NOMO-1 (cell line): ENCODE measurements around the gene MARVELD3.
A peak's percentile ranks its signal among the peaks of the same experiment; 100 is the strongest.
"Not testable (repeated sequence)": the region's sequence is repeated elsewhere in the genome, so short reads cannot be mapped to it uniquely, and the experiment has no call there.

Experiments used
- DNase-seq, 2 experiments: peaks; one replicate each; lab custom pipeline; 2025; ENCODE audit not compliant: unreplicated experiment in 2 of 2; lab: John Stamatoyannopoulos, UW

Gene MARVELD3, protein sequence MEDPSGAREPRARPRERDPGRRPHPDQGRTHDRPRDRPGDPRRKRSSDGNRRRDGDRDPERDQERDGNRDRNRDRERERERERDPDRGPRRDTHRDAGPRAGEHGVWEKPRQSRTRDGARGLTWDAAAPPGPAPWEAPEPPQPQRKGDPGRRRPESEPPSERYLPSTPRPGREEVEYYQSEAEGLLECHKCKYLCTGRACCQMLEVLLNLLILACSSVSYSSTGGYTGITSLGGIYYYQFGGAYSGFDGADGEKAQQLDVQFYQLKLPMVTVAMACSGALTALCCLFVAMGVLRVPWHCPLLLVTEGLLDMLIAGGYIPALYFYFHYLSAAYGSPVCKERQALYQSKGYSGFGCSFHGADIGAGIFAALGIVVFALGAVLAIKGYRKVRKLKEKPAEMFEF

DNA sequence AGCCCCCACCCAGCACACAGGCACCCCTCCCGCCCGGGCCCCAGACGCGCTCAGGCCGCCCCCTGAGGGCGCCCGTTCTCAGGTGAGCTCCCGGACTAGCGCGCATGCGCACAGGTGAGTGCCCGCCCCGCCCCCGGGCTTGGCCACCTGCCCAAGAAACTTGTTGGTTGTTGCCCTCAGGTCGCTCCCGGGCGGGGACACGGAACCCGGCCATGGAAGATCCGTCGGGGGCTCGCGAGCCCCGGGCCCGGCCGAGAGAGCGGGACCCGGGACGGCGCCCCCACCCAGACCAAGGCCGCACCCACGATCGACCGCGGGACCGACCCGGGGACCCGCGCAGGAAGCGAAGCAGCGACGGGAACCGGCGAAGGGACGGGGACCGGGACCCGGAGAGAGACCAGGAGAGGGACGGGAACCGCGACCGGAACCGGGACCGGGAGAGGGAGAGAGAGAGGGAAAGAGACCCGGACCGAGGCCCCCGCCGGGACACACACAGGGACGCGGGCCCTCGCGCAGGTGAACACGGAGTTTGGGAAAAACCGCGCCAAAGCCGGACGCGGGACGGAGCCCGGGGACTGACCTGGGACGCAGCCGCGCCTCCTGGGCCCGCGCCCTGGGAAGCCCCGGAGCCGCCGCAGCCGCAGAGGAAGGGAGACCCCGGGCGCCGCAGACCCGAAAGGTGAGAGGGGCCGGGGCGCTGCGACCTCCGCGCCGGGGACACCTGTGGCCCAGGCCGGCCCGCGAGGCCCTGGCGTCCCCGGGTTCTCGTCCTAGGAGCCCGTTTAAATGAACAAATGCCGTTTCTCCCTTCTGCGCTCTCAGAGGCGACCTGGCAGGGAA is at the start of gene MARVELD3:
Gene MARVELD3, plus strand, starts transcription at position 167 of the 840 bp plus-strand sequence. Its CDS starts 46 bp downstream, at position 213.
- no peak for DNase-seq

DNA sequence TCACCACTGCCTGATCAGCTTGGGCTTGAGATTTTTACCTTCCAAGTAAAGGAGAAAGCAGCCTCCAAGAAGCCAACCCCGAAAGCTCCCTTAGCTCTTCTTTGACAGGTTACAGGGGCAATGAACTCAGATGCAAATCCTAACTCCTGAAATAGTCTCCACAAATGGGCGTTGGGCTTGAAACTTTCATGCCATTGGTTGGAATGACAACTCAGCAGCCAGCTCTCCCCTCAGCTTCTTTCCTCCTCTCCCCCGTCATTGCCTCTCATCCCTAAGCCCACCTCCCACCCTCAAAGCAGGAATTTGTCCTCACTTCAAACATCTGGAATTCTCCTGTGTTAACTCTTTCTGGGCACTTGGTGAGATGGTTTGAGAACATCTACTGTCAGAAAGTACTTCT is 49.0 kb upstream of the MARVELD3 start, which contains the start of gene TAT:
Gene TAT, minus strand, starts transcription at position 122 of the 400 bp plus-strand sequence. CDS start 677 bp downstream, outside the sequence.
- DNase-seq: no peak

DNA sequence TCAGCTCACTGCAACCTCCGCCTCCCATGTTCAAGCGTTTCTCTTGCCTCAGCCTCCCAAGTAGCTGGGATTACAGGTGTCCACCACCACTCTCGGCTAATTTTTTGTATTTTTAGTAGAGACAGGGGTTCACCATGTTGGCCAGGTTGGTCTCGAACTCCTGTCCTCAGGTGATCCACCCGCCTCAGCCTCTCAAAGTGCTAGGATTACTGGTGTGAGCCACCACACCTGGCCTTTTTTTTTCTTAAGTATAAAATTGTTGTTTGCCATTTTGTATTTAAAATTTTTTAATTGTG is 43.5 kb upstream of the MARVELD3 start:
- not testable (repeated sequence) for DNase-seq

DNA sequence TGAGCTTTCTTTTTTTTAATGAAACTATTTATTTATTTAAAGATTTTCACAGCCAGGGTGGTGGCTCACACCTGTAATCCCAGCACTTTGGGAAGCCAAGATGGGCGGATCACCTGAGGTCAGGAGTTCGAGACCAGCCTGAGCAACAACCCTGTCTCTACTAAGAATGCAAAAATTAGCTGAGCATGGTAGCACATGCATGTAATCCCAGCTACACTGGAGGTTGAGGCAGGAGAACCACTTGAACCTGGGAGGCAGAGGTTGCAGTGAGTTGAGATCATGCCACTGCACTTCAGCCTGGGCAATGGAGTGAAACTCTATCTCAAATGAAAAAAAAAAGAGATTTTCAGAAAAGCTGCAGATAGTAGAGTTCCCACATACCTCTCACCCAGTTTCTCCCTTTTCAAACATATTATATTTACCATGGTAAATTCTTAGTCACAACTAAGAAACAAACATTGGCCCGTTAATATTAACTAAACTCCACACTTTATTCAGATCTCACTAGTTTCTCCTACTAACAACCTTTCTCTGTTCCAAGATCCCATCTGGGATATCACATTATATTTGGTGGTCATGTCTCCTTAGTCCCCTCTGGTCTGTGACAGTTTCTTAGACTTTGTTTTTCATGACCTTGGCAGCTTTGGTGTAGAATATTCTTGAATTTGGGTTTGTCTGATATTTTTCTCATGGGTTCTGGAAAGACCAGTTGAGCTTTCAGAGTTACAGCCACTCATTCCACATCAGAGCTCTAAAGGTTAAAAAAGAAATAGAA is 41.3 kb upstream of the MARVELD3 start:
- DNase-seq: no peak

DNA sequence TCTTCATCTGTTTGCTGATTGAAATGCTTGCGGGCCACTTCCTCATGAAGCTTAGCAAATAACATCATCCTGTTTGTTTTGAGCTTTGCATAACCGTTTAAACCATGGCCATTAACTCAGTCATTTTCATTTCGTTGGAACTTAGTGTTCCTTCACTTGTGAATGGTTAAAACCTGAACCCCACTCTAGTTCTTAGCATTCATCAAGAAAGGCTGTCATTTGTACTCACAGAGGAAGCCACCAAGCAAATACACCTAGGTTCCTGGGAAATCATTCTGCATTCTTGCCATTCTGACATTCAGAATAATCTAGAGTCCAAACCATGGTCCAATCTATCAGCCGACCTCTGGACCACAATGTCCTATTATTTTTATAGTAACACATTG is 40.7 kb upstream of the MARVELD3 start:
- no peak for DNase-seq

DNA sequence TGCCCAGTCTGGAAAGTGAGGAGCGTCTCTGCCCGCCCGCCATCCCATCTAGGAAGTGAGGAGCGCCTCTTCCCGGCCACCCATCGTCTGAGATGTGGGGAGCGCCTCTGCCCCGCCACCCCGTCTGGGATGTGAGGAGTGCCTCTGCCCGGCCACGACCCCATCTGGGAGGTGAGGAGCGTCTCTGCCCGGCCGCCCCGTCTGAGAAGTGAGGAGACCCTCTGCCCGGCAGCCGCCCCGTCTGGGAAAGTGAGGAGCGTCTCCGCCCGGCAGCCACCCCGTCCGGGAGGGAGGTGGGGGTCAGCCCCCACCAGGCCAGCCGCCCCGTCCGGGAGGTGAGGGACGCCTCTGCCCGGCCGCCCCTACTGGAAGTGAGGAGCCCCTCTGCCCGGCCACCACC is 36.6 kb upstream of the MARVELD3 start:
- not testable (repeated sequence) for DNase-seq

DNA sequence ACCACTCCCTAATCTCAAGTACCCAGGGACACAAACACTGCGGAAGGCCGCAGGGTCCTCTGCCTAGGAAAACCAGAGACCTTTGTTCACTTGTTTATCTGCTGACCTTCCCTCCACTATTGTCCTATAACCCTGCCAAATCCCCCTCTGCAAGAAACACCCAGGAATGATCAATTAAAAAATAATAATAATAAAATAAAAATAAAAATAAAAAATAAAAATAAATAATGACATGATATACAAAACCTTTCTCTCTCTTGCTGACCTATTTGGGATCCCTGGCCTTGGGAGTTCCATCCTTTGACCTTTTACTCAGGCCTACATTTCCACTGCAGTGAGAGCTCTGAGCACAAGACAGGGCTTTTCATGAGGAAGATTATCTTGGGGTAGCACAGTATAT is 35.9 kb upstream of the MARVELD3 start:
- not testable (repeated sequence) for DNase-seq

DNA sequence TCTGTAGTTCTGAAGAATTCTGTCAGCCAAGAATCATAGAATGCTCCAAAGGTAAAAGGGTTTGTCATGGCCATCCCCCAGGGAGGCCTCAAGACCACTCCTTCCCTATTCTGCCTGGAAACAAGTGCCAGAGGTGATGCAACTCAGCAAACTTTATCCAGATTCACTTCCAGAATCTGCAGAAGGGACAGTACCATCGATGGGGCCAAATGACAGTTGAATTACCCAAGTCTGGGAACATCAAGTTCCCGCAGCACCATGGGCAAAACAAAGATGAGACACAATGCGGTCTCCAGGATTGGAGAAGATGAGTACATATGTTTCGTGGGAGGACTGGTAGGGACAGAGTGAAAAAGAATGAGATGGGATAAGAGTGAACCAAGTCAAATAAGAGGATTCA is 35.4 kb upstream of the MARVELD3 start:
- no peak for DNase-seq

DNA sequence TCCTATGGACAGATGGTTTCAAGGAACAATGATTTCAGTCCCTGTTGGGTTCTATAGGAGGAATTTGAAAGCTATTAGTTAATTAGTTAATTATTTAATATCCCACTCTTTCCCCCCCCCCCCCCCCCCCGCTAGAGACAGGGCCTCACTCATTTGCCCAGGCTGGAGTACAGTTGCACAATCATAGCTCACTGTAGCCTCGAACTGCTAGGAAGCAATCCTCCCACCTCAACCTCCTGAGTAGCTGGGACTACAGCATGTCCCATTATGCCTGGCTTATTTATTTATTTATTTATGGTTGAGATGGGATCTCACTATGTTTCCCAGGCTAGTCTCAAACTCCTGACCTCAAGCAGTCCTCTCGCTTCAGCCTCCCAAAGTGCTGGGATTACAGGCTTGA is 34.1 kb upstream of the MARVELD3 start:
- no peak for DNase-seq

DNA sequence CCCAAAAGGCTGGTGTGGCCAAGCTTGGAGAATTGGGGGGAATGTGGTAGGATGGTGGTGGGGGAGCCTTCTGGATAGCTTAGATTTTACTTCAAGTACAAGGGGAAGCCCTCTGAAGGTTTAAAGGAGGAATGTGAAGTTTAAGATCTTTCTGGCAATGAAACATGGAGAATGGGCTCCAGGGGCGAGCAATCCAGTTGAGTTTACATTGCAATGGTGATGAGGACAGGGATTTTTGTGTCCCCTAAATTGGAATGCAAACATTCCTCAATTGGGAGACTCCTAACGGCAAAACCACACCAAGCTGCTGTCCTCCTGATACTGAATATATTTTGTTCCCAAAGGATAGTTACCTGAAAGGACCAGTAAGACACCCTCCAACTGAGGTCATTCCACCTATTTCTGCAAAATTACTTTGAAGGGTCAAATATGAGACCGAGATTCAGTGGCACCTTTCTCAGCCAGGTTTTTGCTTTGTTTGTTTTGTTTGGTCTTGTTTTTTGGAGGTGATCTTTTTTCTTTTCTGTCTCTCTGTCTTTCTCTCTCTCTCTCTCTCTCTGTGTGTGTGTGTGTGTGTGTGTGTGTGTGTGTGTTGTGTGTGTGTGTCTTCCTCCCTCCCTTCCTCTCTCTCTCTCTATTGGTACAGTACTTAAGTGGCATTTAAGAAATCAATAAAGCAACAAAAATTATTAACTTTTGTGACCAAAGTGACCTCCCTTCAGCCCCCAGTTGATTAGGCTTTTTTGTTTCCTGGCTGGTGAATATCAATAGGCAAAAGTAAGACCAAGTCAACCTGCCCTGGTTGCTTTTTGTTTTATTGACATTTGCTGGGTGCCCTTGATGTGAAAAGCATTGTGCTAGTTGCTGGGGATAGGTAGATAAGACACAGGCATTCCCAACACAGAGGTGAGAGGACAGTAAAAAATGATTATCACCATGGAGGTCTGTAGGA is 32.7 kb upstream of the MARVELD3 start:
- DNase-seq: no peak

DNA sequence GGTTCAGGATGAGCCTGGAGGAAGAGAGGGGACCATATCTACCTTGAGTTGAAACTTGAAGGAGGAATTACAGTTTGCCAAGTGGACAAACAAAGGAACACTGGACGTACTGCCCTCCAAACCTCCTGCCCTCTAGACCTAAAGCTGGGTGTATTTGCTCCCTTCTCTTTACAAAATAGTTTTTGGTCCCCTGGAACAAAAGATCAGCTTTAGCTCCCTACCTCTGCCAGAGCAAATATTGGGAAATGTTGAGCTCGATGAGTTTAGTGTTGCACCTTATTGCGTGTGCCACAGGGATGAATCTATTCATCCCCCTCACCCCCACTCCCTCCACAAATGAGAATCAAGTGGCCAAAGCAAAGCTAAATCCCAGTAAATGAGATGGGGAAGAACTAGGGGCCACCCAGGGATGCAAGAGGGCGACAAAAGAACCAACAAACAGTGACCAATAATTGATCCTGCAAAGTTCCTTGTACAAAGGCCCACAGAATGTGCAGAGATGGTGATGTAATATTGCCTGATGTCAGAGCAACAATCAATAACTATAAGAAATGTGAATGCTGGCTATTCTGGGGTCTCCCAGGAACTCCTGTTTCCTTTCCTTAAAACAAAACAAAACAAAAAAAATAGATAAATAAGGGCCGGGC is 31.9 kb upstream of the MARVELD3 start:
- no peak for DNase-seq

DNA sequence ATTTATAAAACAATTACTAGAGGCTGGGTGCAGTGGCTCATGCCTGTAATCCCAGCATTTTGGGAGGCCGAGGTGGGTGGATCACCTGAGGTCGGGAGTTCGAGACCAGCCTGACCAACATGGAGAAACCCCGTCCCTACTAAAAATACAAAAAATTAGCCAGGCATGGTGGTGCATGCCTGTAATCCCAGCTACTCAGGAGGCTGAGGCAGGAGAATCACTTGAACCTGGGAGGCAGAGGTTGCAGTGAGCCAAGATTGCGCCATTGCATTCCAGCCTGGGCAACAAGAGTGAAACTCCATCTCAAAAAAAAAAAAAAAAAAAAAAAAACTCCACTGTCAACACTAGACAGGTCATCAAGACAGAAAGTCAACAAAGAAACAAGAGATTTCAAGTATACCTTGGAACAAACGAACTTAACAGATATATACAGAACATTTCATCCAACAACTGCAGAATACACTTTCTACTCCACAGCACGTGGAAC is 30.6 kb upstream of the MARVELD3 start:
- DNase-seq: not testable (repeated sequence)

DNA sequence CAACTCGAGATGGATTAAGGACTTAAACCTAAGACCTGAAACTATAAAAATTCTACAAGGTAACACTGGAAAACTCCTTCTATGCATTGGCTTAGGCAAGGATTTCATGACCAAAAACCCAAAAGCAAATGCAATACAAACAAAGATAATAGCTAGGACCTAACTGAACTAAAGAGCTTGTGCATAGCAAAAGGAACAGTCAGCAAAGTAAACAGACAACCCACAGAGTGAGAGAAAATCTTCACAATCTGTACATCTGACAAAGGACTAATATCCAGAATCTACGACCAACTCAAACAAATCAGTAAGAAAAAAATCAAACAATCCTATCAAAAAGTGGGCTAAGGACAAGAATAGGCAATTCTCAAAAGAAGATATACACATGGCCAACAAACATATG is 27.6 kb upstream of the MARVELD3 start:
- DNase-seq: not testable (repeated sequence)

DNA sequence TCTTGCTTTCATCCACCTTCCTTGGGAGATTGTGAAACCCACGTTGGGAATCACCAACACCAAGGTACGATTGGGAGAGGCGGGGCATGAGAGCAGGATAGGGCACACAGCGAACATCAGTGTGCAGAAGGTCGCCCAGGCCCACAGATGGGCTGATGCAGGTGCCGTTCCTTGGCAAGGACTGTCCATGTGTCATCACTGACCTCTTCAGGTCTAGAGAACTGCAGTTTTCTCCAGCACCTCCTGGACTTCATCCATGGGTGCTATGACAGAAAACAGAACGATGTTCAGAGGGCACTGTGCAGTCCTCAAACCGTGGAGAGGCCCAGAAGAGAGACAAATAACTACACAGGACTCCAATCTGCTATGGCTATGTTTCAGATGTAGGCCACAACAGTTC is 25.2 kb upstream of the MARVELD3 start:
- DNase-seq: no peak

DNA sequence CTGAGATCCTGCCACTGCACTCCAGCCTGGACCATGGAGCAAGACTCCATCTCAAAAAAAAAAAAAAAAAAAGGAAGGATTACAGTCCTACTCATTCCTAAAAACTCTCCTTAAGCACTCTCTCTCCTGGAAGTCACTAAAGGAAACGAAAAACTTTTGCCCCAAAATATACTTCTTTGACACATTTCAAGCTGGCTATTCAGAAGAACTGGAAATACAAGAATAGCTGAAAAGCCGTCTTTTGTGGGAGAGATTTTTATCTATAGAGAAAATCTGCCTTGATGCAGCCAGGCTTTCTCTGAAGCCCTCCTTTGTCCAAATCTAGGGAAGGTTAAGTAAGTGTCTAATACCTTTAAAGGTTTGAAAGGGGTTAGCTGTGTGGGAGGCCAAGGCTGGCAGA is 16.9 kb upstream of the MARVELD3 start:
- DNase-seq: no peak

DNA sequence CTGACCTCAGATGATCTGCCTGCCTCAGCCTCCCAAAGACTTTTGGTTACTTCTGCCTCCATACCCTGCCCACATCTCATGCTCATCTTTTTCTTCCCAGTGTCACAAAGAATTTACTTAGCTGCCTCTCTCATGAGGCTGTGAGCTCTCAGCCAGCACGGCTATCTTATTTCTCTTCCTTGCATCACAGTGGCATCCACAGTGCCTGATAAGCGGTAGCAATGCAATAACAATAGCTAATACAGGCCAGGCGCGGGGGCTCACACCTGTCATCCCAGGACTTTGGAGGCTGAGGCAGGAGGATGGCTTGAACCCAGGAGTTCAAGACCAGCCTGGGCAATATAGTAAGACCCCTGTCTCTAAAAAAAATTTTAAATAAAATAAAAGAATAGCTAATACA is 15.5 kb upstream of the MARVELD3 start:
- no peak for DNase-seq

DNA sequence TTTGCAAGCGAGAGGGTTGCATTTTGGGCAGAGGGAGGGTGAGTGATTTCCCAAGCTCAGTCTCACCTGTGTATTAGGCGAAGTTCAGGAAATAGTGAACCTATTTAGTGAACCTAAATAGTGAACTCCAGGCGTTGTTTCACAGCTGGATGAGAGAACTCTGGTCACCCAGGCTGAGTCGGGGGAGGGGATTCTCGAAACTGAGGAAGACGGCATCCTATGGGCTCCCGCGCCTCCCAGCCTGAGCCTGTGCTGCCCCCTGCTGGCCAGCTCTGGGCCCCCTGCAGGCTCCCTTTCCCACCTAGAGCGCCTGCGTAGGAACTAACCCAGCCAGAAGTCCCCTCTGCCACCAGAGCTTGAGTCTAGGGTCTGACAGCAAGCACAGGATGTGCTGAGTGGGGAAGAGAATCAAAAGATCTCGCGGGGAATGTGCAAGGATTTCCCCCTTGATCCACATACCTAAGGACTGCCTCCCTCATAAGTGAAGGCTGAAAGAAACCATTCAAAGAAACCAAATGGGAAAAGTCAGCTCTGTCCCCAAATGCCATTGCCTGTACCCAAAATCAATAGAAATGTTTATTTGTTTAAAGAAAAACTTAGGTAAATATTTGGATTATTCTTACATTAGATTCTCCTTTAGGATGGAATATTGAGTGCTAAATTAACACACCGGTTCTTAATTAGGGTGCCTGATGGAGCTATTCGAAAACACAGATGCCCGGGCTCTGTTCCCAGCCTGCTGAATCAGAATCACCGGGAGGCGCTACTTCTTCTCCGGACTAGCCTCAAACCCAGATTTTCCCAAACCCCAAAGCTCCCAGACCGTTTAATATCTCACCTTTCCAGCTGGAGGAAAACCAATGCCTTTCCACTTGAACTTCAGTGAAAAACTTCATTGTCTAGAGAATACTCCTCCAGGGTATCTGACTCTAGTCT is 14.8 kb upstream of the MARVELD3 start:
- peak; percentile 38 for DNase-seq

DNA sequence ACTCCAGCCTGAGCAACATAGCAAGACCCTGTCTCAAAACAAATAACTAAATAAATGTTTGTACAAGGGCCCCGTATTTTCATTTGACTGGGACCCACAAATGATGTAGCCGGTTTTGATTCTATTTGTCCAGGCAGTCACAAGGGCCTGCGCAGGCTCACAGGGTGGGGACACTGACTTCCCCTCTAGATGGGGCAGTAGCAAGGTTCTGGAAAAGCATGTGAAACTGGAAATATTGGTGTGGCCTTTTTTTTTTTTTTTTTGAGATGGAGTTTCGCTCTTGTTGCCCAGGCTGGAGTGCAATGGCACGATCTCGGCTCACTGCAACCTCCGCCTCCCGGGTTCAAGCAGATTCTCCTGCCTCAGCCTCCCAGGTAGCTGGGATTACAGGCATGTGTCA is 11.0 kb upstream of the MARVELD3 start:
- not testable (repeated sequence) for DNase-seq
